ENCODE data around the gene LAMA5. TPM values are rescaled to one million over a fixed set of nuclear protein-coding genes. Genes with fewer than 3 reads are reported as not detected.

The LAMA5 gene
- total and polyA plus RNA-seq, 2 of the 8 experiments (the other 6 are each of a cell fraction or from before 2014, with no cell fraction given), result 34.4 to 225 TPM

- Histone ChIP-seq H3K79me2 (ENCODE audit: control insufficient read depth in 1 of 2, insufficient read depth in 2 of 2, low read length in 2 of 2) (peaks cover 0 to 4% of the 10 kb centered on the region in 2 experiments; a peak in 1 of 4 replicates), H3K23me2 (ENCODE audit: low read depth, low read length) (no peaks in the 10 kb centered on the region), H3K23ac (ENCODE audit: insufficient read length) (no peak overlapping the region), H3K4me1 (replicated peaks in 1 of 4; ENCODE audit: control insufficient read depth in 3 of 4, insufficient read depth in 4 of 4, low read length in 3 of 4) (no peaks in the 10 kb centered on the region), H3K4me3 (ENCODE audit: extremely low read depth in 1 of 4, insufficient read depth in 2 of 4, low read depth in 3 of 4, low read length in 4 of 4) (no peak overlapping the region), H4K5ac (ENCODE audit: insufficient read length, low read depth, low read length) (no peak overlapping the region), H2BK15ac (ENCODE audit: low read length) (no peak overlapping the region), H2BK12ac (ENCODE audit: low read depth, low read length) (no peak overlapping the region), H2BK20ac (ENCODE audit: low read length) (no peak overlapping the region), H3K18ac (ENCODE audit: extremely low read depth, low read length) (no peak overlapping the region), H3K14ac (ENCODE audit: insufficient read length) (no peak overlapping the region), H2AK5ac (ENCODE audit: low read depth, low read length) (no peak overlapping the region), H3K79me1 (ENCODE audit: low read depth, low read length) (no peaks in the 10 kb centered on the region; the same call in none of the 2 replicates), H3K9ac (replicated peaks in 1 of 4; ENCODE audit: extremely low read depth in 1 of 4, low read depth in 3 of 4, low read length in 3 of 4) (no peak overlapping the region), H3K4me2 (ENCODE audit: insufficient read depth in 1 of 2, low read depth in 2 of 2, low read length in 2 of 2) (no peak overlapping the region), H3K56ac (replicated peaks; ENCODE audit: insufficient read length, low read depth, low read length) (no peak overlapping the region), H4K8ac (ENCODE audit: extremely low read depth, insufficient read depth, low read length) (no peak overlapping the region), H4K91ac (replicated peaks; ENCODE audit: insufficient read length, low read length) (no peak overlapping the region), H2AFZ (ENCODE audit: low read length) (no peak overlapping the region), H2BK120ac (replicated peaks; ENCODE audit: low read depth, low read length) (no peak overlapping the region), H3K36me3 (ENCODE audit: control insufficient read depth in 2 of 4, insufficient read depth in 4 of 4, low read length in 3 of 4) (peaks cover 39 to 97% (median 78%) of the 10 kb centered on the region in 4 experiments), H4K20me1 (replicated peaks in 1 of 2; ENCODE audit: control insufficient read depth in 1 of 2, insufficient read depth in 2 of 2, low read length in 2 of 2) (peaks cover 12 to 32% of the 10 kb centered on the region in 2 experiments), H3K9me3 (ENCODE audit: insufficient read depth in 2 of 2, low read depth in 1 of 2, low read length in 1 of 2) (no peaks in the 10 kb centered on the region), H2BK5ac (ENCODE audit: low read depth, low read length) (no peak overlapping the region), H3K4ac (replicated peaks; ENCODE audit: insufficient read length, low read depth, low read length) (no peak overlapping the region), H3K27me3 (replicated peaks in 1 of 4; ENCODE audit: control insufficient read depth in 3 of 4, extremely low read depth in 1 of 4, insufficient read depth in 3 of 4, low read length in 3 of 4) (no peaks in the 10 kb centered on the region), H3K27ac (ENCODE audit: low read depth, low read length) (no peak overlapping the region)
- CTCF ChIA-PET (ENCODE audit: partially characterized antibody), result interaction anchor here (1.4 to 1.7 kb wide), 2 partner anchors 53 to 64 kb away, joined by 4 to 5 read pairs; no protein-coding TSS in a partner anchor
- 92% methylated on average over 18 of the region's 25 CpGs; no CpG with 5 or more reads in 1 of the 2 experiments for WGBS, 2 experiments (ENCODE audit: extremely low coverage in 1 of 2, insufficient coverage in 1 of 2, insufficient read length in 1 of 2, insufficient replicate concordance in 2 of 2, low coverage in 1 of 2, low lambda C conversion rate in 2 of 2, missing lambda C conversion rate in 1 of 2)
- POLR2A ChIA-PET (ENCODE audit: partially characterized antibody), result interaction anchor here (1.4 to 14.6 kb wide), 6 partner anchors 9 to 77 kb away, joined by 3 to 170 read pairs (median 68); partner anchors contain the start of genes LAMA5 and RPS21
- FAIRE-seq (no peak), DNase-seq (ENCODE audit: low read depth in 1 of 2, low spot score in 2 of 2) (no peak)
- no peak for TF ChIP-seq CHD1 (IDR thresholded peaks at IDR 0.05; ENCODE audit: low read depth, low read length)
- TF ChIP-seq CBX8 (IDR thresholded peaks at IDR 0.05; ENCODE audit: borderline replicate concordance, low read depth, low read length), result no peak
- no peak for TF ChIP-seq RBBP5 (IDR thresholded peaks at IDR 0.05; ENCODE audit: borderline replicate concordance, low read depth, low read length)
- no peak for TF ChIP-seq SUZ12 (IDR thresholded peaks at IDR 0.05; ENCODE audit: low read length)
- TF ChIP-seq JUND (IDR thresholded peaks at IDR 0.05; ENCODE audit: low read length), result no peak
- TF ChIP-seq, protein P1, sequence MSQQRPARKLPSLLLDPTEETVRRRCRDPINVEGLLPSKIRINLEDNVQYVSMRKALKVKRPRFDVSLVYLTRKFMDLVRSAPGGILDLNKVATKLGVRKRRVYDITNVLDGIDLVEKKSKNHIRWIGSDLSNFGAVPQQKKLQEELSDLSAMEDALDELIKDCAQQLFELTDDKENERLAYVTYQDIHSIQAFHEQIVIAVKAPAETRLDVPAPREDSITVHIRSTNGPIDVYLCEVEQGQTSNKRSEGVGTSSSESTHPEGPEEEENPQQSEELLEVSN (IDR thresholded peaks at IDR 0.05), result no peak
- TF ChIP-seq BRCA1 (IDR thresholded peaks at IDR 0.05; ENCODE audit: low read depth, low read length), result no peak
- TF ChIP-seq GTF2F1 (IDR thresholded peaks at IDR 0.05; ENCODE audit: borderline replicate concordance, low read depth, low read length), result no peak
- no peak for TF ChIP-seq TAF7 (optimal IDR thresholded peaks at IDR 0.05; ENCODE audit: borderline replicate concordance, low read depth, low read length)
- TF ChIP-seq SIRT6 (IDR thresholded peaks at IDR 0.05; ENCODE audit: low read length), result no peak
- no peak for TF ChIP-seq EP300 (IDR thresholded peaks at IDR 0.05; ENCODE audit: borderline replicate concordance in 1 of 2, low read depth in 2 of 2, low read length in 2 of 2)
- no peak for TF ChIP-seq CBX5 (IDR thresholded peaks at IDR 0.05; ENCODE audit: low read depth, low read length)
- TF ChIP-seq EGR1 (IDR thresholded peaks at IDR 0.05; ENCODE audit: borderline replicate concordance, low read depth, low read length), result no peak
Measured at GRCh38 chr20:62310757-62311121, 56.4 kb downstream of the LAMA5 start.

Data from H1 (cell line).